Stimulated activated CD8-positive, alpha-beta memory T cell treated with anti-CD3 and anti-CD28 coated beads, Interleukin-15, amount 100 ng/mL, for 24 hours (primary cell): ENCODE measurements around the gene AQP6.
A peak's percentile ranks its signal among the peaks of the same experiment; 100 is the strongest.

ENCODE experiments used
- DNase-seq: peaks from one replicate; pipeline ENCODE4 v3.0.0-alpha.2; 2020; ENCODE audit warnings: low read depth

Gene AQP6

DNA sequence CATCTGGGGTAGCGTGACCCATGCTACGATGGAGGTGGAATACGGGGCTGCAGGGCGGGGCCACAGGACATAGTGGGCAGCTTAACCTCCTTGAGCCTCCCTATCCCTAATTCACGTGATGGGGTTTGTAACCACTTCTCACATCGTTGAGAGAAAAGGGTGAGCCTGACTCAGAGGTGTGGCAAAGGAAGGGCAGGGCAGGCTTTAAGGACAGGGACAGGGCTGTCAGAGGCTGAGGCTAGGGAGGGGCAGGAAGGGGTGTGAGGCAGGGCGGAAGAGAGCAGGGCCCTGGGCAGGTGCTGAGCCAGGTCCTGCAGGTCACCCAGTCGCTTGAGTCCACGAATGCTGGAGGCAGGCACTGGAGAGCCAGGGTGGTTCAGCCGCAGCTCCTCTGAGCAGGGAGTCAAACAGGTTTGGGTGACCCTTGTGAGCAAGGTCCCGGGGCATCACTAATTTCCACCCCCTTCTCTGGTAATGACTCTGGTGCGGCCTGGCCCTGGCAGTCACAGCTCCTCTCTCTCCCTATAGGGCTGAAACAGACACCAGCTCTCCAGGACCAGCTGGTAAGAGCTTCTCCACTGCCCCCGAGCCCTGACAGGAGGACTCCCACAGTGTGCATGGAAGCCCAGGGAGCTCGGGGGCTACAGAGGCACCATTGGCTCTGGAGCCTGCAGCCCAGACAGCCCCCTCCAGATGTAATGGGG is 29.7 kb upstream of the AQP6 start:
- DNase-seq: no peak

GRCh38 chr12:49943625-49943960 is 29.2 kb upstream of the AQP6 start:
- no peak for DNase-seq

- no peak for DNase-seq
Measured at GRCh38 chr12:49944046-49944445, 28.7 kb upstream of the AQP6 start.

DNA sequence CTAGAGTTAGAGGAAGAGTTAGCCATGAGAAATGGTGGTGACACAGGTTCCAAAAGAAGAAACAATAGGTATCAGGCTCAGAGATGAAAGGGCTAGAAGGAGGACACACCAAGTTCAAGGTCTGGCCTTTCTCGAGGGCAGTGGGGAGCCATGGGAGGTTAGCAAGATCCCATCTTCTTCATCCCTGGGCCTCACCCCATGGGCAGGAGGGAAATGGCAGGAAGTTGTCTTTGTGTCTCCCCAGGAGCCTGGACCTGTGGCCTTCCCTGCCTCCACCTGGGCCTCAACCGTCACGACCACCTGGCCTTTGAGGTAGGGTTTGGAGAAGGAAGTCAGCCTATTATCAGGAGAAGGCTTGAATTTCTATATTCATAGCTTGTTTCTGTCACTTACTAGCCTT is 28.0 kb upstream of the AQP6 start:
- DNase-seq: no peak

- DNase-seq: peak; percentile 68
Measured at GRCh38 chr12:49945394-49946080, 27.2 kb upstream of the AQP6 start.

DNA sequence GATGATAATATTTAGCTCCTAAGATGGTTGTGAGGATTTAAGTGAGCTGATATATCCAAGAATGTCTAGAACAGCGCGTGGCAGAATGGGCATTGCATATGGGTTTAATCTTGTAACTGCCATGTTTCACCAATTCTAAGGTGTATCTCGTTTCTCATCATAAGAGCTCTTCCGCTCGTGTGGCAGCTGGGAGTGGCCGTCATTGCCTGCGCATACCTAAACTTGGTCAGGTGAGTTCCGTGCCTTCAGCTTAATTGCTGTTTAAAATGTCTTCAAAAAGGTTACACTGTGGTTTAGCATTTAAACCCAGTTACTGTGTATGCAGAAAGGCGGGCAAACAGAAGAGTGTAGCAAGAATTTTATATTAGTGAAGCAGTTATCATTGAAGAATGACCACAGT is 26.7 kb upstream of the AQP6 start:
- no peak for DNase-seq

GRCh38 chr12:49946497-49946896 is 26.2 kb upstream of the AQP6 start:
- no peak for DNase-seq

- no peak for DNase-seq
Measured at GRCh38 chr12:49947593-49948226, 25.0 kb upstream of the AQP6 start.

- no peak for DNase-seq
Measured at GRCh38 chr12:49948866-49949845, 23.6 kb upstream of the AQP6 start.

- DNase-seq: no peak
Measured at GRCh38 chr12:49949866-49950265, 22.9 kb upstream of the AQP6 start.

- DNase-seq: no peak
Measured at GRCh38 chr12:49950273-49951251, 22.2 kb upstream of the AQP6 start, which contains the start of gene AQP2. AQP2 (plus strand) TSS chr12:49950737; CDS start chr12:49950831, 94 bp downstream.

DNA sequence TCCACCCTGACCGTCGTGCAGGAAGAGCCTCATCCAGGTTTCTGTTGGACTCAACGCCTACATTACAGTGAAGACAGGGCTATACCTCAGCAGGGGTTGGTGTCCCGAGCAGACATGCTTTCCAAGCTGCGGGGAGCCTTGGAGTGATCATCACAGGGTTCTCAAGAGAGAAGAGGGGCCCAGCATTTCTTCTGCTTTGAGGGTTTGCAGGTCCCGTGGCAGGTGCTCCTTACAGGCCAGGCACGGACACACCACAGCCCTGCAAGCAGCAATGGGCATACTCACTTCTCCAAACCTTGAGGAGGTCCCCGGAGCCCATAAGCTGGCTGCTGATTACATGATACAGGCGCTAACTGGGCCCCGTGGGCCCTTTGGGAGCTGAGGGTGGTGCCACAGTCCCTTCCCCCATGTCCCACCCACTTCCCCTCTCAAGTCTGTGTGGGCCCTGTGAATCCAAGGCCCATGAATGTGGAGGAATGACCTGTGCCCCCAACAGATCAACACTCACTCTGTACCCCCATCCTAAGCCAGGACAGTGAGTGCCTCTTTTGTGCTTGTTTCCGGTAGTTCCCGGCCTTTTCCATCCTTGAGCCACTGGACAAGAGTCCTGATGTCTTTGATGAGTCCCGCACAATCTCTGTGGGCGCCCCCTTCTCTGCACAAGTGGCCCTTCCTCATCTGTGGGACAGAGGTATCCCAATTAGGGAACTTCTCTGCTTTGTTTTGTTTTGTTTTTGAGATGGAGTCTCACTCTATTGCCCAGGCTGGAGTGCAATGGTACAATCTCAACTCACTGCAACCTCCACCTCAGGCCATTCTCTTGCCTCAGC is 21.1 kb upstream of the AQP6 start:
- DNase-seq: no peak

- DNase-seq: no peak
Measured at GRCh38 chr12:49952391-49953055, 20.2 kb upstream of the AQP6 start.

DNA sequence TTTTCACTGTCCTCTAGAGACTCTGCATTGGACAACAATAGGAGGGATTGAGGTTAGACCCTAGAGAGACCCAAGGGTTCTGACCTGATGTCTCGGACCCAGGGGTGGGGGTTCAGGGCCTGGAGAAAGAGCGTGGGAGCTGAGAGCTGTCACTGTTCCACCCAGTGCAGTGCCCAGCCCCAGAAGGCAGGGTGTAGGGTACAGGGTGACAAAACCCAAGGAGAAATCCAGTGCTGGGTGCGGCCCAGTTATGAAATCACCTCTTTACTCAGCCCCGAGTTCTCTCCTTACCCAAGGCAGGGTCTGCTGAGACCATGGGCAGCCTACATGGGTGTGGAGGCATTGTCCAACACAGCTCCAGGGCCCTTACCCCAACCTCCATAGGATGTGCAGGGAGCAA is 19.6 kb upstream of the AQP6 start:
- no peak for DNase-seq

DNA sequence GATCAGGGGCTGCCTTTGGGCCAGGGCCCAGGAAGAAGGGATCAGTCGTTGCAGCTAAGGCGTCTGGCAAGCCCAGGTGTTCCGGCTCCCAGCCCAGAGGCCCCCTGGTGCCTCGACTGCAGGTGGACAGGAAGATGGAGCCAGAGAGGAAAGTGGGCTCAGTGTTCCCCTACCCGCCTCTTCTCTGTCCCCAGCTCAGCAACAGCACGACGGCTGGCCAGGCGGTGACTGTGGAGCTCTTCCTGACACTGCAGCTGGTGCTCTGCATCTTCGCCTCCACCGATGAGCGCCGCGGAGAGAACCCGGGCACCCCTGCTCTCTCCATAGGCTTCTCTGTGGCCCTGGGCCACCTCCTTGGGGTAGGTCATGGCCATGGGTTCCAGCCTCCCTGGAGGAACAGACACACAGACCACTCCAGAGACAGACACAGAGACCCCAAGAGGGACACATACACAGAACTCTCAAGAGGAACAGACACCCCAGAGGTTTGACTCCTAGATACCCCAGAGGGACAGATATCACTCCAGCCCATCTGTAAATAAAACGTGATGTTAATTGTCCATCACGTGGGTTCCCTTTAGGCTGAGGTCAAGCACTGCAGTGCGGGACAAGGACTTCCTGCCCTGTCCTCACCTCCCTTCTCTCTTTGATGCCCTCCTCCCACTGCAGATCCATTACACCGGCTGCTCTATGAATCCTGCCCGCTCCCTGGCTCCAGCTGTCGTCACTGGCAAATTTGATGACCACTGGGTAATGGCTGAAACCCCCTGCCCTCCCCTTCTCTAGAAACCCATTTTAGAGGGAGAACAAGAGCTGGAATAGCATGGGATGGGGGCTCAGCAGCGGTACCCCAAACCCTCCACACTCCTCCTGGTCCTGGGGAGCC is 18.5 kb upstream of the AQP6 start:
- no peak for DNase-seq

DNA sequence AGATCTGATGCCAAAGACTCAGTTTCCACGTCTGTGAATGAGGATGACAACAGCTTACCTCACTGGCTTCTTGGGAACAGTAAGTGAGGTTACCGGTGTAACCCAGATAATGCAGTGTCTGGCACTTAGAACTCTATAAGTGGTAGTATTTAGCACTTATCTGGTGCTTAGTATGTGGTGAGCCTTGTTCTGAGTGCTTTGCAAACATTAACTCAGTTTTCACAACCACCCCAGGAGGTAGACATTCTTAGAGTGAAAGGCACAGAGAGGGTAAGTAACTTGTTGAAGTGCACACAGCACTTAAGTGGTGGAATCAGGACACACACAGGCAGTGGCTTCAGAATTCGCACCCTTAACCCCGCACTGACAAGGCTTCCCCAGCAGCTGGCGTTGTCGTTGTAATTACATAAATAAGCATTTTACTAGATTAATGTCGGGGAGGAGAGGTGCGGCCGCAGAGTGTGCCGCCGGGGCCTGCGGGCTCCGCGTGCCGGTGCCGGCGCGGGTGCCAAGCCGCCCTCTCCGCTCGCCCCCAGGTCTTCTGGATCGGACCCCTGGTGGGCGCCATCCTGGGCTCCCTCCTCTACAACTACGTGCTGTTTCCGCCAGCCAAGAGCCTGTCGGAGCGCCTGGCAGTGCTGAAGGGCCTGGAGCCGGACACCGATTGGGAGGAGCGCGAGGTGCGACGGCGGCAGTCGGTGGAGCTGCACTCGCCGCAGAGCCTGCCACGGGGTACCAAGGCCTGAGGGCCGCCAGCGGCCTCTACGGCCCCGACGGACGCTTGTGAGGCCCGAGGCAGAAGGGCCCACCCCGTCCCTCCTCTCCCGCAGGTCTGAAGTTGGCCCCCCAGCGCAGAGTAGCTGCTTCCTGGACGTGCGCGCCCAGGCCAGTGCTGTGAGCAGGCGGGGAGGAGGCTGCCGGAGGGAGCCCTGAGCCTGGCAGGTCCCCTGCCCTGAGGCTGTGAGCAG is 17.6 kb upstream of the AQP6 start:
- DNase-seq: no peak
